K562 (cell line): ENCODE data around the gene SLC1A2. TPM values are rescaled to one million over a fixed set of nuclear protein-coding genes. Genes with fewer than 3 reads are reported as not detected.

ENCODE experiments used
- ATAC-seq: fragments of 200-7000 bp; cut with Tn5 transposase; 3 replicates; pipeline ENCODE4 v1.9.1; 2020; ENCODE audit warnings: moderate library complexity
- BruUV-seq: library from RNA; stranded (reverse); fragments of 400-500 nt; replicated peaks from 2 replicates; lab custom pipeline; 2021; lab: Mats Ljungman, UMichigan
- CTCF ChIA-PET: fragments of 300-600 bp; formaldehyde crosslinking; extraction: SDS; loops from one replicate; lab custom pipeline; 2021; ENCODE audit warnings: low intra/inter-chr PET ratio; lab: Yijun Ruan, JAX
- POLR2A ChIA-PET: fragments of 300-600, 350-650 bp; sonication (Branson Sonifier 250); formaldehyde crosslinking; extraction: SDS; loops from one replicate; lab custom pipeline; 2021; ENCODE audit warnings: antibody characterized with exemption, inconsistent platforms; lab: Yijun Ruan, JAX
- DNase-seq, 4 experiments: peaks; one replicate each; pipeline versions ENCODE4 v3.0.0 to v3.0.0-alpha.2; 2011 to 2018; ENCODE audit warnings: low spot score in 3 of 4, mixed read lengths in 3 of 4; ENCODE audit errors: extremely low read depth in 1 of 4
- FAIRE-seq: peaks from 2 replicates; lab custom pipeline; 2011; peaks lifted over from hg19 to GRCh38; lab: Jason Lieb, UNC
- H2AFZ ChIP-seq: 2 replicates; pipeline ENCODE4 v1.6.0; 2011; ENCODE audit warnings: low read depth, low read length, control low read depth, inconsistent platforms
- H3K27ac ChIP-seq: fragments of 200-600 bp; 3 replicates; pipeline ENCODE4 v1.8.0; 2011; ENCODE audit warnings: low read depth, mild to moderate bottlenecking, control low read depth, inconsistent platforms, low read length, moderate library complexity, mixed read lengths; ENCODE audit errors: extremely low read depth
- H3K27me3 ChIP-seq, 2 experiments: fragments of 300-600 bp in 1 of 2; 2 replicates in 1 of 2; 3 replicates in 1 of 2; pipeline versions ENCODE4 v1.6.0 to v1.8.0; 2011; ENCODE audit warnings: inconsistent platforms in 2 of 2, low read length in 2 of 2, mild to moderate bottlenecking in 1 of 2, mixed read lengths in 1 of 2, moderate library complexity in 1 of 2; ENCODE audit not compliant: control insufficient read depth in 2 of 2, insufficient read depth in 2 of 2
- H3K36me3 ChIP-seq: fragments of 300-600 bp; 3 replicates; pipeline ENCODE4 v1.8.0; 2011; ENCODE audit warnings: mild to moderate bottlenecking, low read length, inconsistent platforms; ENCODE audit not compliant: control insufficient read depth, insufficient read depth
- H3K4me1 ChIP-seq, 2 experiments: fragments of 200-600 bp in 1 of 2; replicated peaks in 1 of 2; 2 replicates in 1 of 2; 3 replicates in 1 of 2; pipeline versions ENCODE4 v1.5.1 to v1.8.0; 2011; ENCODE audit warnings: inconsistent platforms in 2 of 2, low read length in 2 of 2, mild to moderate bottlenecking in 1 of 2, mixed read lengths in 1 of 2, moderate library complexity in 1 of 2; ENCODE audit not compliant: control insufficient read depth in 2 of 2, insufficient read depth in 2 of 2
- H3K4me2 ChIP-seq: 2 replicates; pipeline ENCODE4 v1.6.1; 2011; ENCODE audit warnings: low read length, control low read depth, inconsistent platforms, mixed read lengths; ENCODE audit not compliant: insufficient read depth
- H3K4me3 ChIP-seq: fragments of 200-600 bp; sonication (generic), shearing (Covaris generic); 2 replicates; pipeline ENCODE4 v1.5.1; 2016; ENCODE audit warnings: control low read depth, inconsistent platforms
- H3K79me2 ChIP-seq: fragments of 200-600 bp; 3 replicates; pipeline ENCODE4 v1.8.0; 2011; ENCODE audit warnings: low read length, inconsistent platforms; ENCODE audit not compliant: control insufficient read depth, insufficient read depth
- H3K9ac ChIP-seq, 2 experiments: 2 replicates each; pipeline versions ENCODE4 v1.6.0 to v1.6.1; 2011; ENCODE audit warnings: low read depth in 2 of 2, low read length in 2 of 2, control low read depth in 1 of 2, inconsistent platforms in 1 of 2, mild to moderate bottlenecking in 1 of 2, mixed read lengths in 1 of 2; ENCODE audit not compliant: insufficient read depth in 1 of 2
- H3K9me1 ChIP-seq: one replicate; pipeline ENCODE4 v1.6.0; 2011; ENCODE audit warnings: inconsistent platforms, mild to moderate bottlenecking, low read length, moderate library complexity; ENCODE audit not compliant: control insufficient read depth, insufficient read depth
- H3K9me3 ChIP-seq: replicated peaks from 2 replicates; pipeline ENCODE4 v1.5.1; 2011; ENCODE audit warnings: low read depth, low read length, inconsistent platforms; ENCODE audit not compliant: control insufficient read depth, insufficient read depth
- H4K20me1 ChIP-seq: replicated peaks from 2 replicates; pipeline ENCODE4 v1.6.1; 2011; ENCODE audit warnings: low read length, inconsistent platforms, mixed read lengths; ENCODE audit not compliant: control insufficient read depth, insufficient read depth
- ARID1B ChIP-seq: fragments of 450-650 bp; IDR thresholded peaks from 2 replicates; pipeline ENCODE4 v1.6.1; 2016; ENCODE audit warnings: antibody characterized with exemption, mild to moderate bottlenecking, inconsistent platforms
- CHD2 ChIP-seq: IDR thresholded peaks from 2 replicates; pipeline ENCODE4 v1.6.1; 2011; ENCODE audit warnings: low read depth, low read length
- CHD4 ChIP-seq: fragments of 200-600 bp; sonication (generic); IDR thresholded peaks from 3 replicates; pipeline ENCODE4 v1.6.1; 2012; ENCODE audit warnings: low read depth, mild to moderate bottlenecking, mixed read lengths, low read length, inconsistent platforms; ENCODE audit not compliant: insufficient read depth, insufficient replicate concordance, poor library complexity, severe bottlenecking
- FOXK1 ChIP-seq: sonication (generic); formaldehyde crosslinking; IDR thresholded peaks from 2 replicates; pipeline ENCODE4 v1.8.0; 2022; ENCODE audit warnings: missing genetic modification reagents, mild to moderate bottlenecking, borderline replicate concordance
- MTA2 ChIP-seq: fragments of 450-650 bp; IDR thresholded peaks from 2 replicates; pipeline ENCODE4 v1.6.1; 2016; ENCODE audit warnings: low read depth
- PBX2 ChIP-seq, 2 experiments: IDR thresholded peaks in 1 of 2; conservative IDR thresholded peaks in 1 of 2; 2 replicates each; pipeline ENCODE4 v1.6.1; 2016; ENCODE audit warnings: low read depth in 2 of 2, mild to moderate bottlenecking in 1 of 2, missing compliant biosample characterization in 1 of 2, missing genetic modification characterization in 1 of 2, moderate library complexity in 1 of 2
- TSHZ1 ChIP-seq: fragments of 250-450 bp; sonication (Bioruptor Pico); IDR thresholded peaks from 2 replicates; pipeline ENCODE4 v1.4.0; 2020; ENCODE audit warnings: mild to moderate bottlenecking, moderate library complexity
- ZBTB5 ChIP-seq: fragments of 450-650 bp; IDR thresholded peaks from 2 replicates; pipeline ENCODE4 v1.6.1; 2017; ENCODE audit warnings: antibody characterized with exemption
- ZNF436 ChIP-seq: fragments of 250-450, 450-650 bp; sonication (Bioruptor Pico); formaldehyde crosslinking; IDR thresholded peaks from 2 replicates; pipeline ENCODE4 v1.7.0; 2020; ENCODE audit warnings: mild to moderate bottlenecking
- ZNF695 ChIP-seq: fragments of 450-650 bp; formaldehyde crosslinking; IDR thresholded peaks from 2 replicates; pipeline ENCODE4 v1.4.0; 2020; ENCODE audit warnings: mild to moderate bottlenecking, moderate library complexity
- ZNF76 ChIP-seq: fragments of 250-450 bp; sonication (Bioruptor Pico); IDR thresholded peaks from 2 replicates; pipeline ENCODE4 v1.4.0; 2020; ENCODE audit warnings: mild to moderate bottlenecking, moderate library complexity, borderline replicate concordance
- WGBS: fragments of 100-300 bp; shearing (Covaris generic); methylation state at CpG from one replicate; pipeline ENCODE4 v1.1.6; 2016; ENCODE audit warnings: low coverage, mixed read lengths; ENCODE audit not compliant: insufficient coverage; ENCODE audit errors: missing lambda C conversion rate; 5-methylcytosine and 5-hydroxymethylcytosine counted together
- in situ Hi-C: fragments of 300-500 bp; cut with MboI; formaldehyde crosslinking; loops from 4 replicates; pipeline ENCODE4 v1.15.0; 2018; ENCODE audit warnings: inconsistent platforms, mixed read lengths
- intact Hi-C: fragments of 100-400 bp; cut with micrococcal nuclease; formaldehyde crosslinking; loops from 2 replicates; pipeline ENCODE4 v1.14.2; 2022
- polyA plus RNA-seq, 8 experiments: library from polyadenylated mRNA; depleted of rRNA in 4 of 8; stranded (reverse) in 5 of 8; unstranded in 3 of 8; fragments of >200 nt; fragmentation: Nextera tagmentation in 2 of 8; fragmentation: Illumina TruSeq in 1 of 8; extraction: Ambion mirVana in 2 of 8; extraction: Trizol in 1 of 8; gene quantifications; 2 replicates each; pipeline versions ENCODE4 v1.2.1 to v1.2.3, GENCODE V29; 2011 to 2014; ENCODE audit warnings: inconsistent platforms in 1 of 8, missing spikeins in 1 of 8
- total RNA-seq, 7 experiments: library from RNA; depleted of rRNA in 6 of 7; stranded (reverse); fragments of >200 nt in 6 of 7; fragmentation: Illumina TruSeq in 2 of 7; extraction: Trizol in 2 of 7; gene quantifications; 2 replicates each; pipeline versions ENCODE4 v1.2.1 to v1.2.3, GENCODE V29; 2011 to 2021; ENCODE audit warnings: low replicate concordance in 1 of 7

SLC1A2 gene
- total and polyA plus RNA-seq, 9 of the 15 experiments (the other 6 are each of a cell fraction or from before 2014, with no cell fraction given), result 0.03 to 0.07 (median 0.04) TPM; not detected in 5

- H3K9ac ChIP-seq, result no peak overlapping the region
- H3K9me3 ChIP-seq, result no peaks in the 10 kb centered on the region
- WGBS, result 11% methylated on average over 6 of the region's 6 CpGs
- no peak overlapping the region for H3K4me3 ChIP-seq
- H3K4me2 ChIP-seq, result no peak overlapping the region
- H3K9me1 ChIP-seq, result no peaks in the 10 kb centered on the region
- ATAC-seq (no peak), FAIRE-seq (no peak), DNase-seq (no peak)
- no peaks in the 10 kb centered on the region for H3K27me3 ChIP-seq
- in situ Hi-C loops (no loop called here), intact Hi-C loops (no loop called here)
- no peak overlapping the region for H2AFZ ChIP-seq
- peaks cover 0 to 34% of the 10 kb centered on the region in 2 experiments; a peak in 3 of 5 replicates for H3K4me1 ChIP-seq
- no peaks in the 10 kb centered on the region for H3K36me3 ChIP-seq
- H3K27ac ChIP-seq, result no peak overlapping the region
- BruUV-seq, result no TSS peak
- H4K20me1 ChIP-seq, result no peaks in the 10 kb centered on the region
- ChIA-PET CTCF (no interaction called here), POLR2A (interaction anchor here (0.6 kb wide), 1 partner anchor 317 kb away, joined by 4 read pairs; no protein-coding TSS in a partner anchor)
- H3K79me2 ChIP-seq, result no peaks in the 10 kb centered on the region
- TF ChIP-seq MTA2 (no peak), CHD4 (no peak), ZNF436 (CRISPR knock-in tag) (no peak), ZNF695 (no peak), ZNF76 (CRISPR knock-in tag) (no peak), CHD2 (no peak), FOXK1 (no peak), ARID1B (no peak), TSHZ1 (CRISPR knock-in tag) (no peak), PBX2 (CRISPR knock-in tag; IDR thresholded peaks at IDR 0.05; ENCODE audit: low read depth) (no peak), PBX2 (tag; conservative IDR thresholded peaks at IDR 0.05; ENCODE audit: low read depth) (no peak), ZBTB5 (no peak)
Observed at GRCh38 chr11:35347173-35347878, 72.0 kb downstream of the SLC1A2 start.
